RWPE1 (cell line): ENCODE results near the gene GPR158.

Source experiments
- CTCF ChIA-PET: fragments of 350-600 bp; sonication (Branson Sonifier 250); formaldehyde crosslinking; extraction: SDS; loops from one replicate; lab custom pipeline; 2021; lab: Yijun Ruan, JAX
- POLR2A ChIA-PET: fragments of 400-600 bp; formaldehyde crosslinking; extraction: SDS; loops from one replicate; lab custom pipeline; 2020; ENCODE audit warnings: antibody characterized with exemption; ENCODE audit not compliant: low non-redundant PET; lab: Yijun Ruan, JAX
- DNase-seq: peaks from one replicate; pipeline ENCODE4 v3.0.0; 2012; ENCODE audit warnings: low spot score
- H3K27ac ChIP-seq: fragments of 450-650 bp; 2 replicates; pipeline ENCODE4 v1.5.1; 2017
- CTCF ChIP-seq: fragments of 450-650 bp; conservative IDR thresholded peaks from 2 replicates; pipeline ENCODE4 v1.5.1; 2017; ENCODE audit warnings: low read depth, mild to moderate bottlenecking

Gene GPR158

GRCh38 chr10:25261110-25261509, 86.3 kb downstream of the GPR158 start:
- H3K27ac ChIP-seq, result no peak overlapping the region
- DNase-seq, result no peak
- CTCF ChIA-PET, result no interaction called here
- TF ChIP-seq CTCF, result no peak
- POLR2A ChIA-PET, result no interaction called here

- no peak overlapping the region for H3K27ac ChIP-seq
- CTCF ChIA-PET, result no interaction called here
- no peak for TF ChIP-seq CTCF
- no peak for DNase-seq
- POLR2A ChIA-PET, result no interaction called here
Observed at GRCh38 chr10:25261558-25261957, 86.8 kb downstream of the GPR158 start.

- no peak for DNase-seq
- H3K27ac ChIP-seq, result no peak overlapping the region
- CTCF ChIA-PET, result no interaction called here
- POLR2A ChIA-PET, result no interaction called here
- no peak for TF ChIP-seq CTCF
Observed at GRCh38 chr10:25263931-25264330, 89.1 kb downstream of the GPR158 start.

GRCh38 chr10:25278180-25278579, 103.4 kb downstream of the GPR158 start:
- DNase-seq, result no peak
- ChIA-PET POLR2A (no interaction called here), CTCF (interaction anchor here (0.6 kb wide), 1 partner anchor 44 kb away, joined by 5 read pairs; no protein-coding TSS in a partner anchor)
- H3K27ac ChIP-seq, result no peak overlapping the region
- TF ChIP-seq CTCF, result no peak

GRCh38 chr10:25280076-25280475, 105.3 kb downstream of the GPR158 start:
- DNase-seq, result no peak
- ChIA-PET CTCF (interaction anchor here (0.5 to 0.6 kb wide), 2 partner anchors 36 to 650 kb away, joined by 3 to 7 read pairs; no protein-coding TSS in a partner anchor), POLR2A (no interaction called here)
- H3K27ac ChIP-seq, result no peak overlapping the region
- no peak for TF ChIP-seq CTCF

GRCh38 chr10:25280573-25280972, 105.8 kb downstream of the GPR158 start:
- DNase-seq, result no peak
- ChIA-PET CTCF (interaction anchor here (0.6 kb wide), 1 partner anchor 650 kb away, joined by 7 read pairs; no protein-coding TSS in a partner anchor), POLR2A (no interaction called here)
- H3K27ac ChIP-seq, result no peak overlapping the region
- no peak for TF ChIP-seq CTCF
